Fibroblast of lung (primary cell): ENCODE data around the gene LYZL4.

Experiments
- EZH2 ChIP-seq: IDR thresholded peaks from 2 replicates; pipeline ENCODE4 v1.5.1; 2012; ENCODE audit warnings: low read length, control low read depth, mild to moderate bottlenecking; ENCODE audit errors: missing control alignments
- TF ChIP-seq, protein P1 (sequence below), 2 donors: IDR thresholded peaks in 1 of 2; conservative IDR thresholded peaks in 1 of 2; 1 replicate in 1 of 2; 2 replicates in 1 of 2; pipeline ENCODE4 v1.5.1; 2011 to 2012; ENCODE audit warnings: low read length in 2 of 2, control low read depth in 1 of 2, inconsistent platforms in 1 of 2, low read depth in 1 of 2, mild to moderate bottlenecking in 1 of 2

DNA sequence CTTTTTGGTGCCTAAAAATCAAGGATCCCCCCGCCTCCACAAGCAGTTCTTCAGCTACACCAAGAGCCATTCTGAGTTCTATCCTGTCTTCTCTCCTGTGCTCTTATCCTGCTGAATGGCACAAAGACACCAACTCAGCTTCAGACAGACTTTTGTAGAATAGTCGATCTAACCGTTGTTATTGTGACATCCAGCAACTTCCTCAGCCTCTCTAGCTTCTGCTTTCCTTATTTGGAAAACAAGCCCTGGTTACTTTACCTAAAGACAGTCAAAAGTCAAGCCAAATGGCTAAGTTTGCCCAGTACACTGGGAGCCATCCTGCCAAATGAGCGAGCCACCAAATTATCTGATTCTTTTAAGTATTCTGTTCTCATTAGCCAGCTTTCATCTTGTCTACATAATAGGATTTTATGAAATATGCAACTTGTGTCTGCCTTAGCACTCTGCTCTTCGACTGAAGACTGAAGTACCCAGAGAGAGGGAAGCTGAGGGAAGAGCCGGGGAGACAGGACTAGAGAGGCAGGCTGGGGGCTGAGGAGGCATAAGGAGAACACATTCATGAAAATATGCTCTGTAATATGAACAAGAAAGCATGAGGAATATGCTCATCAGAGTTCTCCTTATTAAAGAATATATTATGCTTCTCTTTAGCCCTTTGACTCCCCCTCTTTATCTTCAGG lies 35.1 kb downstream of the LYZL4 start:
- TF ChIP-seq, protein P1, sequence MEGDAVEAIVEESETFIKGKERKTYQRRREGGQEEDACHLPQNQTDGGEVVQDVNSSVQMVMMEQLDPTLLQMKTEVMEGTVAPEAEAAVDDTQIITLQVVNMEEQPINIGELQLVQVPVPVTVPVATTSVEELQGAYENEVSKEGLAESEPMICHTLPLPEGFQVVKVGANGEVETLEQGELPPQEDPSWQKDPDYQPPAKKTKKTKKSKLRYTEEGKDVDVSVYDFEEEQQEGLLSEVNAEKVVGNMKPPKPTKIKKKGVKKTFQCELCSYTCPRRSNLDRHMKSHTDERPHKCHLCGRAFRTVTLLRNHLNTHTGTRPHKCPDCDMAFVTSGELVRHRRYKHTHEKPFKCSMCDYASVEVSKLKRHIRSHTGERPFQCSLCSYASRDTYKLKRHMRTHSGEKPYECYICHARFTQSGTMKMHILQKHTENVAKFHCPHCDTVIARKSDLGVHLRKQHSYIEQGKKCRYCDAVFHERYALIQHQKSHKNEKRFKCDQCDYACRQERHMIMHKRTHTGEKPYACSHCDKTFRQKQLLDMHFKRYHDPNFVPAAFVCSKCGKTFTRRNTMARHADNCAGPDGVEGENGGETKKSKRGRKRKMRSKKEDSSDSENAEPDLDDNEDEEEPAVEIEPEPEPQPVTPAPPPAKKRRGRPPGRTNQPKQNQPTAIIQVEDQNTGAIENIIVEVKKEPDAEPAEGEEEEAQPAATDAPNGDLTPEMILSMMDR (conservative IDR thresholded peaks at IDR 0.05 in 1 of 2, IDR thresholded peaks at IDR 0.05 in 1 of 2; ENCODE audit: low read depth in 1 of 2, low read length in 2 of 2) = no peak
- TF ChIP-seq EZH2 = no peak
